SH-SY5Y (cell line): ENCODE data around the gene SMAP1.

Source experiments
- GATA2 ChIP-seq: IDR thresholded peaks from 2 replicates; pipeline ENCODE4 v1.6.1; 2011; ENCODE audit warnings: mild to moderate bottlenecking, low read depth, low read length
- GATA3 ChIP-seq: IDR thresholded peaks from 2 replicates; pipeline ENCODE4 v1.6.1; 2011; ENCODE audit warnings: low read depth, mild to moderate bottlenecking, low read length, moderate library complexity

DNA sequence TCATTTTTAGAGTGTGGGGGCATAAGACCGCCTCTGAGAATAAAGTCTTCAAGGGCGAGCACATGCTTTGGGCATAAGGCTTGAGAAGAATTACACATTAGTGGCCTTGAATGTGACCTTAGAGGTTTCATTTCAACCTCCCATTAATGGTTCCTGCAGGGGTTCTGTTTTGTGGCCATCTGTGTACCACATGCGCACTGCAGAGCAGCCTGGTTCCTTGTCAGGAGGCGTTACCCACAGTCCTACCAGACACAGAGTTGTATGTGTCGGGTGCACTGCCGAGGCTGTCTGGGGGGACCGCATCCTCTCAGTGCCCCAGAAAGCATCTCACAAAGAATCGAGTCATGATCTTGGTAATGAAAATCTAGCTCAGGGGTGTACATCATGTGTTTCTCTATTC, 173.4 kb downstream of the SMAP1 start:
- TF ChIP-seq GATA3 (no peak), GATA2 (no peak)
